ENCODE measurements around the gene DAZAP2.

The DAZAP2 gene, protein sequence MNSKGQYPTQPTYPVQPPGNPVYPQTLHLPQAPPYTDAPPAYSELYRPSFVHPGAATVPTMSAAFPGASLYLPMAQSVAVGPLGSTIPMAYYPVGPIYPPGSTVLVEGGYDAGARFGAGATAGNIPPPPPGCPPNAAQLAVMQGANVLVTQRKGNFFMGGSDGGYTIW

GRCh38 chr12:51238510-51239334 lies at the start of gene DAZAP2:
TSS of gene DAZAP2 (plus strand) at chr12:51238826. CDS start at chr12:51238908, 82 bp downstream.
- peak; percentile 84 for DNase-seq (ENCODE audit: low read depth, low spot score)

DNA sequence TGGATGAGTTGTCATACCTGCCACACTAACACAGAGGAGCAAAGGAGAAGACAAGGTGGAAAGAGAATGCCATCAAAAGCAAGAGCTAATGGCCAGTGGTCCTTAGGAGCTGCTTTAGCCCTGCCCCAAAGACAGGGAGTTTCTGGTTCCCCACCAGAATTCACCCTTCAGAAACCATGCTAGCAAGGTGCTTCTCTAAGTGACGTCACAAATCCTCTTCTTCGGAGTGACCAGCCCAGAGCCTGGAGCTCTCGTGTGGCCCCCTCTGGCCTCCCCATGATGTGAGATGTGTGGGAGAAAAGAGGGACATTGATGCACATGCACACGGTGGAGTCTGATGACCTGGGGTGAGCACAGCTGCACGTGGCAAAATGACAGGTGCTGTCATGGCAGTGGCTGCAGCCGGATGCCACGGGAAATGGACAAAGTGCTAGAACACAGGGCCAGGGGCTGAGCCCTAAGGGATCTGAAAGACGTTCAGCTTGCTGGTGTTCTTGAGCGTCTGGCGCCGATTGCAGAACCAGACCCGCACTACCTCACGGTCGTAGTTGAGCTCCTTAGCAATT lies 48.8 kb upstream of the DAZAP2 start:
- no peak for DNase-seq (ENCODE audit: low read depth, low spot score)

DNA sequence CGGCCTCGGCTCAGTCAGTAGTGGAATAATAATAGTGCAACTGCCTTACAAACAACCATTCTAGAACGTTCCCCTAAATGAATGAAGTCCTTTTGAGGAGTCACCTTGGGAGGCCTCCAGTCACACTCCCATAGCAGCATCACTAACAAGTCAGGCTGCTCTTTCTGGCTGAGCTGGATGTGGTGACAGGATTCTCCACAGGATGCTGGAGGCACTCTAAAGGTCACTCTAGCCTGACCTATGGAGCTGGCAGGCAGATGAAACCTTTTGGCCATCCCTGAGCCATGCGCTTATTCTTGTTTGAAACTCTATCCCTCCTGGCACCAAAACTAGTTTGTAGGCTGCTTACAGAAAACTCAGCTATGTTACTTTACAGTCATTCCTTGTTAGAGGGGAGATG lies 47.8 kb upstream of the DAZAP2 start:
- no peak for DNase-seq (ENCODE audit: low read depth, low spot score)

GRCh38 chr12:51191516-51192283 lies 46.9 kb upstream of the DAZAP2 start:
- no peak for DNase-seq (ENCODE audit: low read depth, low spot score)

DNA sequence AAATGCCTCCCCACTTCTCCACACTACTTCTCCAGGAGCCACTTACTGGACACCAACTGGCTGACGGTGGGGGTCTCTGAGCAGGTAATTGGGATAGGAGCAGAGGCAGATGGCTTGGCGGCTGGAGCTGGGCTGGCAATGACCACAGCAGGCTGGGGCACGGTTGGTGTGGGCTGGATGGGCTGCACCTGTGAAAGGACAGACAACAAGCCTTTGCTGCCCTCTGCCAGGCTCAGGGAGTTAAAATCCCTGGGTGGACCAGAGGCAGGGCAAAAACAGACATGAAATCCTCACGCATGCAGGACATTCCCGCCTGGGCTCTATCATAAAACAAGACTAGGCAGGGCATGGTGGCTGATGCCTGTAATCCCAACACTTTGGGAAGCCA lies 46.3 kb upstream of the DAZAP2 start:
- DNase-seq (ENCODE audit: low read depth, low spot score): no peak

GRCh38 chr12:51195841-51196240 lies 42.8 kb upstream of the DAZAP2 start:
- DNase-seq (ENCODE audit: low read depth, low spot score): no peak

DNA sequence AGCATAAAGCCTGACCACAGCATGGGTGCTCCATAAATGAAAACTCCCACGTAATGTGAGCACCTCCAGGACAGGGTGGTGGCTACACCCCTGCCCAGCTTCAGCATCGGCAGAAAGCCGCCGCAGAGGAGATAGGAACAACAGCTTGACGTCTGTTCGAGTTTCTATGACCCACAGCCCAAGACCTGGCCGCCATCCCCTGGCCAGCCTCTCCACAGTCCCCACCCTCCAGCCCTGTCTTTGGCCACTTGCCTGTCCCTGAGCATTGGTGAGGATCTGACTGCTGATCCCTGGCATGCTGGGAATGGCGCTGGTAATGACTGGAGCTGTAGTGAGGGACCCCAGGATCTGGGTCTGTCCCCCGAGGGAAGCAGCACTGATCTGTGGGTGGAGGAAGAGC lies 42.1 kb upstream of the DAZAP2 start:
- no peak for DNase-seq (ENCODE audit: low read depth, low spot score)

DNA sequence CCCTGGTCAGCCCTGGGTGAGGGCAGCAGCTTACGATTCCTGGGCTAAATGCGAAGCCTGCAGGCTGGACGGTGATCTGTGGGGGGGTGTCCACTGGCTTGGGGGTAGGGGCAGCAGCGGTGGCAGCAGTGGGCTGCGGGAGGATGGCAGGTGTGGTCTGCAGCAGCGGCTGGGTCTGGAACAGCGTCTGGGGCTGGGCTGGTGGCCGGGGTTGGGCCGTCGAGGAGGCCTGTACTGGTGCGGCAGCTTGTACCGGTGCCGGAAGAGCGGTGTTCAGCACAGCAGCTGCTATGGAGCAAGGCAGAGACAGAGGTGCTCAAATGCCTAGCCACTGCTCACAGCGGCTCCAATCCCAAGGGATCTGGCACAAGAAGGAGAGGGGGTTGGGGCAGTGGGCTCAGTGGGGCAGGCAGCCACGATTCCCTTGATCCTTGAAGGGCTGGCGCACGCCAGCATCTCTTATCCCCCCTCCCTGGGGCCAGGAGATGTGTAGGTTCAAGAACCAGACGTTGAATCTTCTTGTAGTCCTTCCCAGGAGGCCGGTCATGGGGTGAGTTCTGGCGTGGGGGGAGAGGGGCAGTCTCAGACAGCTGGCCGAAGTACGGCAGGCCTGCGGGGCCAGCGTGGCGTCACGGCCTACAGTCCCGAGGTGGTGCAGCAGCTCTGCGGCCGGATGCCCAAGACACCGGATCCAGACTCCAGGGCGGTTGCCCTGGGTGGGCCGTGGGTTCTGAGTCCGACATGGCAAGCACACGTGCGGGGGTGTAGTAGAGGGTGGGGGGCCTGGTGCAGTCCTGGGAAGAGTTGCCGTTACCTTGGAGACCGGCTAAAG lies 40.7 kb upstream of the DAZAP2 start:
- no peak for DNase-seq (ENCODE audit: low read depth, low spot score)

DNA sequence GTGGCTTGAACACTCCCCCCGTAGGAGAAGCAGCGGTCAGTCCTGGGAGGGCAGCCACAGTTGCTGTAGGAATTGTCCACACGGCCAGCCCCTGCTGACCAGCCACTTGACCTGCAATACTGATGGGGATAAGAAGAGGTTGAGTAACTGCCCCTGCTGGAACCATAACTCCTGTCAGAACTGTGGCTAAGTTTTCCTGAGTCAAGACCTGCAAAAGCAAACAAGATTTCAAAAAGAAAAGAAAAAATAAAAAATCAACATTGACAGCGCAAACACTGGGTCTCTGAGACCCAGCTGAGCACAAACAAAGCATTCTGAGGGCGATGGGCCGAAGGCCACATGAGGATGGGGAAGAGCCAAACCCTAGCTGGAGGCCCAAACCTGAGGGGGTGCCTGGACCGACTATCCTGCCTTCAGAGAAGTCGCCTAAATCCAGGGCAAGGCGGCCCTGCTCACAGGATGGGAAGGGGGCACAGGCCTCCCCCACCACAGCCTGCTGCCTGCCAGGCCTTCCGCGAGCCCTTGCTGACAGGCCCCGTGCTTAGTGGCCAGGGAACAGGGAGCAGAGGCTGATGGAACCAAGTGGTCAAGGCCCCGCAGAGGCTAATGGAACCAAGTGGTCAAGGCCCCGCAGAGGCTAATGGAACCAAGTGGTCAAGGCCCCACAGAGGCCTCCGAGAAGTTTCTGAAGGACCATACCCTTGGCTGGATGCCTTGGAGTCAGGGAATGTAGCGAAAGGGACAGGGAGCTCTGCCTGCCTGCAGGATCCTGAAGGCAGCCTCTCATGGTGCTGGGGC lies 39.9 kb upstream of the DAZAP2 start:
- DNase-seq (ENCODE audit: low read depth, low spot score): no peak

DNA sequence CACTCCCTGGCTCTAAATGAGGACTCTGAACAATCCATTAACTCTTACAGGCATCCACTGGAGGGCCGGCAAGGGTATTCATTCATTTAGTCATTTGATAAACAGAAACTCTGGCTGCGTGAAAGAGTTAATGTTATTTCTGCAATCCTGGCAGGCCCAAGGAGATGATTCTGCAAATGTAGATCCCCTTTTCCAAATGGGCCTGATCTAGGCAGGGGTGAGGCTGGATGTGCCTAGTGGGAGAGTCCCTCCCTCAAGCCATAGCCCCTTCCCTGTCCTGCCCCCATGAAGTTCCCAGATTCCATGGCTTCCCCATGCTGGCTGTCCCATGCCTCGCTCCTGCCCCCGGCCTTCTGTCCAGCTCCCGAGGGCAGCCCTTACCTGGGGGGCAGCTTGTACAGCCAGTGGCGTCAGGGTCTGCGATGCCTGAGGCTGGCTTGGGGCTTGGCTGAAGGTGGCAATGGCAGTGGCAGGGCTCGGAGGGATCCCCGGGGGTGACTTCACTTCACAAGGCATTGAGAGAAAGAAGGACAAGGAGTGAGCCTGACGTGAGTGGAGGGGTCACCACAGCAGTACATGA lies 39.2 kb upstream of the DAZAP2 start:
- no peak for DNase-seq (ENCODE audit: low read depth, low spot score)

- DNase-seq (ENCODE audit: low read depth, low spot score): no peak
Measured at GRCh38 chr12:51200156-51200555, 38.5 kb upstream of the DAZAP2 start.

DNA sequence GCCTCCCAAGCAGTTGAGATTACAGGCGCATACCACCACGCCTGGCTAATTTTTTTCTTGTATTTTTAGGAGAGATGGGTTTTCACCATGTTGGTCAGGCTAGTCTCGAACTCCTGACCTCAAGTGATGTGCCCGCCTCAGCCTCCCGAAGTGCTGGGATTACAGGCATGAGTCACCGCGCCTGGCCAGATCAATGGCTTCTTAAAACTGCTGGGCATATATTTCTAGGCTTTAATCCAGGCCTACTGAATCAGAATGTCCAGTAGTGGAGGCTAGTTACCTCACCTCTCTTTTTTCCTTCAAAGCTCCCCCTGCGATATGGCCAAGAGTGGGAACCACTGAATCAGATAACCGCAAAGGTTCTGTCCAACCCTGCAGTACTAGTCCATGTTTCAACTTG lies 37.8 kb upstream of the DAZAP2 start:
- DNase-seq (ENCODE audit: low read depth, low spot score): no peak

DNA sequence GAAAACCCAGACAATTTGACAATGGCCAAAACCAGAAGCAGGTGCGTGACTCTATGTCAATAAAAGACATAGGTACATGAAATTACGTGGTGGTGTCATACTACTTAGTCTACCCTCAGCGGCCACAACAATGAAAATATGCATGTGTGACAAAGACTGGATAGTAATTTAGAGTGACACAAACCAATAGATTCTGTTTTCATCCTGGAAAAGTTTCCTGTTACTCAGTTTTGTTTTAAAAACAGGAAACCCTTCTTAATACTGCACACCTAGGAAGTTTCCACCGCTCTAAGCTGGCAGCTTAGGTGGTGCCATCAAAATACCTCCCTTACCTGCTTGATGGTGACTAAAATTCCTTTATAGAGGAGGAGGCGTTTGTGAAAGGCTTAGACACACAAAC lies 35.9 kb upstream of the DAZAP2 start:
- DNase-seq (ENCODE audit: low read depth, low spot score): no peak

DNA sequence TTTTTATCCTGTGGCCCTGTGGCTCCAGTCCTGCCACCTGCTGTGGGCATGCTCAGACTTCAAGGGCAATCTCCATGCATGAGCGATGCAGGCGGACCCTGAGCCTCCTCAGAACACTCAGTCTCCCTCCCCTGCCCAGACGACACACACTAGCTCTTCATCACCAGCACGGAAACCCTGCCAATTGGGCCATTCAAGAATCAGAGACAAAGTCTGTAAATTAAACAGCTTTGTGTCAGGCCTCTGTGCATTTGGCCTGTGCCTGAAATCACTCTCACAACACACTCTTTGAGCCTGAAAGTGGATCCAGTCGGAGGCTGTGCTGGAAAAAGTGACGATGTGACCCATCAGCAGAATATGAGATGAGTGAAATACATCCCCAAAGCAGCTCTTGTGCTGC lies 33.3 kb upstream of the DAZAP2 start:
- DNase-seq (ENCODE audit: low read depth, low spot score): no peak

DNA sequence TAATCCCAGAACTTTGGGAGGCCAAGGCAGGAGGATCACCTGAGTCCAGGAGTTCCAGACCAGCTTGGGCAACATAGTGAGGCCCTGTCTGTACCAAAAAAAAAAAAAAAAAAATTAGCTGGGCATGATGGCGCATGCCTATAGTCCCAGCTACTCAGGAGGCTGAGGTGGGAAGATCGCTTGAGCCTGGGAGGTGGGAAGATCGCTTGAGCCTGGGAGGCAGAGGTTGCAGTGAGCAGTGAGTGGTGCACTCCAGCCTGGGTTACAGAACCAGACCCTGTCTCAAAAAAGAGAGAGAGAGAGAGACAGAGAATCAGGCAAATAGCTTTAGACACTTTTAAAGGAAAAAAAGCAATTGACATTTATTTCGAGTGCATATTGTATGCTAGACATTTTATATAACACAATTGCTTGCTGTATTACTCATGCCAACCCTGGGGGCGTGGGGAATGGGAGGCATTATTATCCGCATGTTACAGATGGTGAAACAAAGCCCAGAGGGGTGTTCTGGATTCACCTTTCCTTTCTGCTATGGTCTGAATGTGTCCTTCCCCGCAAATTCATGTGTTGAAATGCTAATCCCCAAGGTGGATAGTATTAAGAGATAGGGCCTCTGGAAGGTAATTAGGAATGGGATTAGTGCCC lies 30.5 kb upstream of the DAZAP2 start:
- DNase-seq (ENCODE audit: low read depth, low spot score): no peak

DNA sequence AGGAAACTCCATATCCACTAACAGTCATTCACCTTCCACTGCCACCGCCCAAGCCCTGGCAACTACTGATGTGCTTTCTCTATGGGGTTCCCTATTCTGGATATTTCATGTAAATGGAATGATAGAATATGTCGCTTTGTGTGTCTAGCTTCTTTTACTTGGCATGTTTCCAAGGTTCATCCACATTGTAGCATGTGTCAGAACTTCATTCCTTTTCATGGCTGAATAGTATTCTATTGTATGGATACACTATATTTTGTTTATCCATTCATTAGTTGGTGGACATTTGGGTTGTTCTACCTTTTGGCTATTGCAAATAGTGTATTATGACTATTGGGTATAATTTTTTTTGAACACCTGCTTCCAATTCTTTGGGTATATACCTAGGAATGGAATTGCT lies 29.4 kb upstream of the DAZAP2 start:
- DNase-seq (ENCODE audit: low read depth, low spot score): no peak

- no peak for DNase-seq (ENCODE audit: low read depth, low spot score)
Measured at GRCh38 chr12:51210690-51211395, 27.8 kb upstream of the DAZAP2 start.

GRCh38 chr12:51214895-51215294 lies 23.7 kb upstream of the DAZAP2 start:
- DNase-seq (ENCODE audit: low read depth, low spot score): no peak

GRCh38 chr12:51216642-51217041 lies 22.0 kb upstream of the DAZAP2 start:
- DNase-seq (ENCODE audit: low read depth, low spot score): no peak
